ENCODE results near the gene SIRPB1. TPM values are rescaled to one million over a fixed set of nuclear protein-coding genes. Genes with fewer than 3 reads are reported as not detected.
A peak's percentile ranks its signal among the peaks of the same experiment; 100 is the strongest.

Gene SIRPB1
- total RNA-seq, 1 experiment from 2014 or later: 11.6 TPM

DNA sequence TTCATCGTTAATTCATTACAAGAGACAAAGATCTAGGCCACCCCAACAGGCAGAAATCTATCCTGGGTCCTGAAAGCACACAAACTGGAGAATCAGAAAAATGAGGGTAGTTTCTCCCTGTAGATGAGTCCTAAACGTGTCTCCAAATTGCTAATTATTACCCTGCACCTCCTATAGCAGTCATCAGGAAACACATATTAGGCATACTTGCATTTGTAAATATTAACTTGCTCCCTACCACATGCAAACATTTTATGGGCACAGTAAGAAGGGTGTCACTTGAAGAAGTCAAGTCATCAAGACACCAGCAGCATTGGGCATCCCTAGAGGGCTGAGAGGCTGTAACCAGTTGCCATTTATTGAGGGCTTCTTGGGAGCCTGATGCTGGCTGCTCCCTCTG is 17.9 kb upstream of the SIRPB1 start:
- no peak overlapping the region for H3K4me3 ChIP-seq (ENCODE audit: low read length)
- H3K9me3 ChIP-seq (ENCODE audit: low read length): no peaks in the 10 kb centered on the region
- no peaks in the 10 kb centered on the region for H3K36me3 ChIP-seq (ENCODE audit: low read depth, low read length)
- H3K27ac ChIP-seq (ENCODE audit: low read length): no peak overlapping the region
- no peaks in the 10 kb centered on the region for H3K27me3 ChIP-seq (ENCODE audit: low read length)
- peak; percentile 24; the same call in 1 of the 2 replicates for ATAC-seq
- ChIA-PET CTCF (no interaction called here), POLR2A (ENCODE audit: unreplicated experiment) (interaction anchor here (0.6 kb wide), 1 partner anchor 103 kb away, joined by 5 read pairs; no protein-coding TSS in a partner anchor)
- H2AFZ ChIP-seq (ENCODE audit: low read length): no peak overlapping the region; the same call in 1 of the 2 replicates
- intact Hi-C loops (cut with micrococcal nuclease): no loop called here
- no TSS peak for BruUV-seq (replicated peaks)
- H3K9ac ChIP-seq (ENCODE audit: low read length): no peak overlapping the region
- no peaks in the 10 kb centered on the region for H4K20me1 ChIP-seq (ENCODE audit: low read length)
- H3K79me2 ChIP-seq (ENCODE audit: low read length): no peaks in the 10 kb centered on the region
- no peak for TF ChIP-seq EZH2 (IDR thresholded peaks at IDR 0.05; ENCODE audit: low read length, unreplicated experiment)
- TF ChIP-seq EZH2phosphoT487 (IDR thresholded peaks at IDR 0.05; ENCODE audit: borderline replicate concordance, low read length): no peak
- TF ChIP-seq, protein P1, sequence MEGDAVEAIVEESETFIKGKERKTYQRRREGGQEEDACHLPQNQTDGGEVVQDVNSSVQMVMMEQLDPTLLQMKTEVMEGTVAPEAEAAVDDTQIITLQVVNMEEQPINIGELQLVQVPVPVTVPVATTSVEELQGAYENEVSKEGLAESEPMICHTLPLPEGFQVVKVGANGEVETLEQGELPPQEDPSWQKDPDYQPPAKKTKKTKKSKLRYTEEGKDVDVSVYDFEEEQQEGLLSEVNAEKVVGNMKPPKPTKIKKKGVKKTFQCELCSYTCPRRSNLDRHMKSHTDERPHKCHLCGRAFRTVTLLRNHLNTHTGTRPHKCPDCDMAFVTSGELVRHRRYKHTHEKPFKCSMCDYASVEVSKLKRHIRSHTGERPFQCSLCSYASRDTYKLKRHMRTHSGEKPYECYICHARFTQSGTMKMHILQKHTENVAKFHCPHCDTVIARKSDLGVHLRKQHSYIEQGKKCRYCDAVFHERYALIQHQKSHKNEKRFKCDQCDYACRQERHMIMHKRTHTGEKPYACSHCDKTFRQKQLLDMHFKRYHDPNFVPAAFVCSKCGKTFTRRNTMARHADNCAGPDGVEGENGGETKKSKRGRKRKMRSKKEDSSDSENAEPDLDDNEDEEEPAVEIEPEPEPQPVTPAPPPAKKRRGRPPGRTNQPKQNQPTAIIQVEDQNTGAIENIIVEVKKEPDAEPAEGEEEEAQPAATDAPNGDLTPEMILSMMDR (conservative IDR thresholded peaks at IDR 0.05; ENCODE audit: low read depth, low read length): no peak
- no peak overlapping the region for H3K4me2 ChIP-seq (ENCODE audit: low read length)
- 0 out of 2 replicates have a peak, but pooled peaks cover 6% of the 10 kb centered on the region for H3K4me1 ChIP-seq (ENCODE audit: insufficient read depth, low read length)
- no peak for DNase-seq
- no peaks in the 10 kb centered on the region for H3K9me2 ChIP-seq (replicated peaks; ENCODE audit: low read length)
- H3F3A ChIP-seq (ENCODE audit: low read length, unreplicated experiment): no peaks in the 10 kb centered on the region

GRCh38 chr20:1637226-1637625 is 17.4 kb upstream of the SIRPB1 start:
- Histone ChIP-seq H3K9me3 (ENCODE audit: low read length) (no peaks in the 10 kb centered on the region), H3K4me1 (ENCODE audit: insufficient read depth, low read length) (0 out of 2 replicates have a peak, but pooled peaks cover 6% of the 10 kb centered on the region), H3K27ac (ENCODE audit: low read length) (no peak overlapping the region), H3K9me2 (replicated peaks; ENCODE audit: low read length) (no peaks in the 10 kb centered on the region), H3K79me2 (ENCODE audit: low read length) (no peaks in the 10 kb centered on the region), H4K20me1 (ENCODE audit: low read length) (no peaks in the 10 kb centered on the region), H3K9ac (ENCODE audit: low read length) (no peak overlapping the region), H3K36me3 (ENCODE audit: low read depth, low read length) (no peaks in the 10 kb centered on the region), H3K4me3 (ENCODE audit: low read length) (no peak overlapping the region), H2AFZ (ENCODE audit: low read length) (peak overlapping the region; percentile 8; the same call in 1 of the 2 replicates), H3K4me2 (ENCODE audit: low read length) (no peak overlapping the region), H3K27me3 (ENCODE audit: low read length) (no peaks in the 10 kb centered on the region), H3F3A (ENCODE audit: low read length, unreplicated experiment) (no peaks in the 10 kb centered on the region)
- BruUV-seq (replicated peaks): no TSS peak
- ChIA-PET POLR2A (ENCODE audit: unreplicated experiment) (no interaction called here), CTCF (no interaction called here)
- intact Hi-C loops (cut with micrococcal nuclease): no loop called here
- ATAC-seq (no peak), DNase-seq (no peak)
- TF ChIP-seq EZH2phosphoT487 (IDR thresholded peaks at IDR 0.05; ENCODE audit: borderline replicate concordance, low read length): no peak
- TF ChIP-seq, protein P1 (conservative IDR thresholded peaks at IDR 0.05; ENCODE audit: low read depth, low read length): no peak
- no peak for TF ChIP-seq EZH2 (IDR thresholded peaks at IDR 0.05; ENCODE audit: low read length, unreplicated experiment)

DNA sequence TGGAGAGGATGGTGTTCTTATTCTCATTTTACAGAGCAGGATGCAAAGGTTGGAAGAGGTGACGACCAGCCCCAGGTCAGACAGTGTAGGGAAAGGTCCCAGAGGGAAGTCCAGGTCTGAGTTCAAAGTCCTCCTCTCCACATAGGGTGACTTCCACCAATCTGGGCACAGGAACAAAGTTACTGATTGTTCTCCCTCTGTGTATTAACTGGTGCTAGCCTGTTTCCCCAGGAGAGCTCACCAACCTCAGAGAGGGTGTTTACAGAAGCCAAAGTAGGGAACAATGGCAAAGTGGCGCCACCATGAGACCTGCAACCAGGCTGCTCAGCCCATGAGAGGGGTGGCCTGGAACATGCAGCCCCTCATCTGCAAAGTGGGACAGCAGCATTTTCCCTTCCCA is 16.8 kb upstream of the SIRPB1 start:
- Histone ChIP-seq H3K9me3 (ENCODE audit: low read length) (no peaks in the 10 kb centered on the region), H4K20me1 (ENCODE audit: low read length) (no peaks in the 10 kb centered on the region), H3K27me3 (ENCODE audit: low read length) (no peaks in the 10 kb centered on the region), H3F3A (ENCODE audit: low read length, unreplicated experiment) (no peaks in the 10 kb centered on the region), H3K9ac (ENCODE audit: low read length) (no peak overlapping the region), H3K9me2 (replicated peaks; ENCODE audit: low read length) (no peaks in the 10 kb centered on the region), H3K27ac (ENCODE audit: low read length) (no peak overlapping the region), H3K36me3 (ENCODE audit: low read depth, low read length) (no peaks in the 10 kb centered on the region), H3K4me2 (ENCODE audit: low read length) (no peak overlapping the region), H3K4me1 (ENCODE audit: insufficient read depth, low read length) (0 out of 2 replicates have a peak, but pooled peaks cover 6% of the 10 kb centered on the region), H3K4me3 (ENCODE audit: low read length) (no peak overlapping the region), H2AFZ (ENCODE audit: low read length) (no peak overlapping the region), H3K79me2 (ENCODE audit: low read length) (no peaks in the 10 kb centered on the region)
- CTCF ChIA-PET: no interaction called here
- POLR2A ChIA-PET (ENCODE audit: unreplicated experiment): no interaction called here
- DNase-seq: no peak
- no TSS peak for BruUV-seq (replicated peaks)
- intact Hi-C loops (cut with micrococcal nuclease): no loop called here
- ATAC-seq: no peak
- TF ChIP-seq EZH2 (IDR thresholded peaks at IDR 0.05; ENCODE audit: low read length, unreplicated experiment): no peak
- TF ChIP-seq EZH2phosphoT487 (IDR thresholded peaks at IDR 0.05; ENCODE audit: borderline replicate concordance, low read length): no peak
- TF ChIP-seq, protein P1 (conservative IDR thresholded peaks at IDR 0.05; ENCODE audit: low read depth, low read length): peak; percentile 33; the same call in 1 of the 2 replicates
